HepG2 (cell line): ENCODE results near the gene LRRC4C. TPM values are rescaled to one million over a fixed set of nuclear protein-coding genes. Genes with fewer than 3 reads are reported as not detected.

Source experiments
- ATAC-seq: fragments of 200-7000 bp; cut with Tn5 transposase; 3 replicates; pipeline ENCODE4 v1.9.1; 2020; ENCODE audit warnings: mild to moderate bottlenecking, moderate library complexity
- BruUV-seq: library from RNA; stranded (reverse); fragments of 400-500 nt; replicated peaks from 2 replicates; lab custom pipeline; 2021; lab: Mats Ljungman, UMichigan
- CTCF ChIA-PET: fragments of 300-600 bp; formaldehyde crosslinking; extraction: SDS; loops from one replicate; lab custom pipeline; 2021; ENCODE audit warnings: low total read pairs, inconsistent platforms, low intra/inter-chr PET ratio; lab: Yijun Ruan, JAX
- POLR2A ChIA-PET: fragments of 350-600 bp; sonication (Branson Sonifier 250); formaldehyde crosslinking; loops from one replicate; lab custom pipeline; 2020; ENCODE audit warnings: antibody characterized with exemption, inconsistent platforms; lab: Yijun Ruan, JAX
- DNase-seq: peaks from one replicate; pipeline ENCODE4 v3.0.0-alpha.2; 2015; ENCODE audit warnings: low spot score
- FAIRE-seq: peaks from 3 replicates; lab custom pipeline; 2011; peaks lifted over from hg19 to GRCh38; lab: Jason Lieb, UNC
- H2AFZ ChIP-seq: one replicate; pipeline ENCODE4 v1.6.1; 2011; ENCODE audit warnings: low read length, inconsistent platforms
- H3K27ac ChIP-seq: fragments of 300-600 bp; 3 replicates; pipeline ENCODE4 v1.8.0; 2011; ENCODE audit warnings: mixed run types, mild to moderate bottlenecking, mixed read lengths, low read length, inconsistent platforms; ENCODE audit not compliant: insufficient read depth; ENCODE audit errors: extremely low read length
- H3K27me3 ChIP-seq, 2 experiments: fragments of 200-600 bp in 1 of 2; 2 replicates in 1 of 2; 3 replicates in 1 of 2; pipeline versions ENCODE4 v1.6.0 to v1.8.0; 2011; ENCODE audit warnings: low read length in 2 of 2, mild to moderate bottlenecking in 2 of 2, moderate library complexity in 2 of 2, inconsistent platforms in 1 of 2; ENCODE audit not compliant: insufficient read depth in 2 of 2, control insufficient read depth in 1 of 2
- H3K36me3 ChIP-seq, 2 experiments: fragments of 200-600 bp in 1 of 2; replicated peaks in 1 of 2; 2 replicates in 1 of 2; 3 replicates in 1 of 2; pipeline versions ENCODE4 v1.5.1 to v1.8.0; 2011; ENCODE audit warnings: low read length in 2 of 2, inconsistent platforms in 1 of 2; ENCODE audit not compliant: insufficient read depth in 2 of 2, control insufficient read depth in 1 of 2
- H3K4me1 ChIP-seq: 2 replicates; pipeline ENCODE4 v1.5.1; 2012; ENCODE audit warnings: low read length, inconsistent platforms; ENCODE audit not compliant: insufficient read depth
- H3K4me2 ChIP-seq: 2 replicates; pipeline ENCODE4 v1.6.0; 2011; ENCODE audit warnings: low read depth, low read length, inconsistent platforms
- H3K4me3 ChIP-seq, 3 experiments: fragments of 200-600 bp in 1 of 3; sonication (generic), shearing (Covaris generic) in 1 of 3; replicated peaks in 1 of 3; 2 replicates each; pipeline ENCODE4 v1.5.1; 2011 to 2016; ENCODE audit warnings: low read length in 3 of 3, inconsistent platforms in 2 of 3, low read depth in 2 of 3, mild to moderate bottlenecking in 2 of 3, control low read depth in 1 of 3, mixed read lengths in 1 of 3; ENCODE audit not compliant: insufficient read depth in 1 of 3
- H3K79me2 ChIP-seq: one replicate; pipeline ENCODE4 v1.6.1; 2011; ENCODE audit warnings: low read length, inconsistent platforms; ENCODE audit not compliant: insufficient read depth
- H3K9ac ChIP-seq: 2 replicates; pipeline ENCODE4 v1.6.0; 2011; ENCODE audit warnings: mild to moderate bottlenecking, low read depth, low read length, inconsistent platforms; ENCODE audit not compliant: insufficient read depth
- H3K9me3 ChIP-seq: 2 replicates; pipeline ENCODE4 v1.5.1; 2012; ENCODE audit warnings: mild to moderate bottlenecking, low read length
- H4K20me1 ChIP-seq: 2 replicates; pipeline ENCODE4 v1.6.0; 2011; ENCODE audit warnings: inconsistent platforms, mild to moderate bottlenecking, low read length, moderate library complexity; ENCODE audit not compliant: insufficient read depth
- DBP ChIP-seq: sonication (generic); formaldehyde crosslinking; IDR thresholded peaks from 2 replicates; pipeline ENCODE4 v1.4.0; 2020; ENCODE audit warnings: missing genetic modification reagents; ENCODE audit errors: not compliant biosample characterization
- DDIT3 ChIP-seq: sonication (generic); formaldehyde crosslinking; IDR thresholded peaks from 2 replicates; pipeline ENCODE4 v1.4.0; 2020; ENCODE audit warnings: mild to moderate bottlenecking, missing genetic modification reagents
- EP300 ChIP-seq, 3 experiments: sonication (generic) in 1 of 3; formaldehyde crosslinking in 1 of 3; IDR thresholded peaks; 2 replicates each; pipeline versions ENCODE4 v1.5.1 to v1.6.1; 2011 to 2020; ENCODE audit warnings: low read depth in 2 of 3, low read length in 2 of 3, borderline replicate concordance in 1 of 3, improper control_type of control experiment in 1 of 3, mild to moderate bottlenecking in 1 of 3, missing genetic modification reagents in 1 of 3, moderate library complexity in 1 of 3
- HDAC2 ChIP-seq: sonication (generic); formaldehyde crosslinking; IDR thresholded peaks from 2 replicates; pipeline ENCODE4 v1.4.0; 2020; ENCODE audit warnings: missing genetic modification reagents
- ISL2 ChIP-seq: sonication (generic); formaldehyde crosslinking; IDR thresholded peaks from 2 replicates; pipeline ENCODE4 v1.5.0; 2020; ENCODE audit warnings: missing genetic modification reagents
- JDP2 ChIP-seq: sonication (generic); formaldehyde crosslinking; IDR thresholded peaks from 2 replicates; pipeline ENCODE4 v1.8.1; 2022; ENCODE audit warnings: missing genetic modification reagents, borderline replicate concordance
- KLF16 ChIP-seq, 2 experiments: sonication (generic) in 1 of 2; formaldehyde crosslinking in 1 of 2; IDR thresholded peaks; 2 replicates each; pipeline versions ENCODE4 v1.6.1 to v1.8.0; 2016 to 2023; ENCODE audit warnings: missing genetic modification reagents in 2 of 2, missing compliant biosample characterization in 1 of 2
- LCORL ChIP-seq, 2 experiments: fragments of 450-650 bp in 1 of 2; sonication (generic) in 1 of 2; formaldehyde crosslinking in 1 of 2; IDR thresholded peaks; 2 replicates each; pipeline versions ENCODE4 v1.5.0 to v1.6.1; 2017 to 2020; ENCODE audit warnings: antibody characterized with exemption in 1 of 2, missing genetic modification reagents in 1 of 2
- POLR2AphosphoS2 ChIP-seq: IDR thresholded peaks from 2 replicates; pipeline ENCODE4 v1.6.1; 2011; ENCODE audit warnings: low read depth, low read length, improper control_type of control experiment
- POLR2G ChIP-seq: fragments of 200-400 bp; formaldehyde crosslinking; IDR thresholded peaks from 2 replicates; pipeline ENCODE4 v1.6.1; 2018; ENCODE audit warnings: mild to moderate bottlenecking, low read depth, low read length, moderate library complexity
- SIN3A ChIP-seq: IDR thresholded peaks from 2 replicates; pipeline ENCODE4 v1.6.1; 2011; ENCODE audit warnings: low read depth, mild to moderate bottlenecking, control low read depth, low read length, borderline replicate concordance
- SOX6 ChIP-seq, 2 experiments: fragments of 450-650 bp in 1 of 2; sonication (generic) in 1 of 2; formaldehyde crosslinking in 1 of 2; IDR thresholded peaks; 2 replicates each; pipeline versions ENCODE4 v1.4.0 to v1.6.1; 2017 to 2020; ENCODE audit warnings: antibody characterized with exemption in 1 of 2, mild to moderate bottlenecking in 1 of 2, missing genetic modification reagents in 1 of 2
- TEAD2 ChIP-seq: sonication (generic); formaldehyde crosslinking; IDR thresholded peaks from 2 replicates; pipeline ENCODE4 v1.9.0; 2021; ENCODE audit warnings: missing genetic modification reagents
- ZNF451 ChIP-seq: sonication (generic); formaldehyde crosslinking; IDR thresholded peaks from 2 replicates; pipeline ENCODE4 v1.5.0; 2020; ENCODE audit warnings: mild to moderate bottlenecking, missing genetic modification reagents
- ZNF549 ChIP-seq: sonication (generic); formaldehyde crosslinking; IDR thresholded peaks from 2 replicates; pipeline ENCODE4 v1.5.0; 2020; ENCODE audit warnings: missing genetic modification reagents
- ZNF569 ChIP-seq: sonication (generic); formaldehyde crosslinking; IDR thresholded peaks from 2 replicates; pipeline ENCODE4 v1.5.0; 2020; ENCODE audit warnings: mild to moderate bottlenecking, missing genetic modification reagents, moderate library complexity, borderline replicate concordance
- WGBS: methylation state at CpG from one replicate; pipeline ENCODE4 v1.1.6; 2017; ENCODE audit warnings: low lambda C conversion rate; 5-methylcytosine and 5-hydroxymethylcytosine counted together
- in situ Hi-C: cut with HindIII; loops from 2 replicates; pipeline ENCODE4 v1.10.0; 2017; ENCODE audit warnings: low pct_unique_long_range_greater_than_20kb; ENCODE audit not compliant: extremely low pct_ligation_motif_present
- intact Hi-C: fragments of 100-400 bp; cut with micrococcal nuclease; formaldehyde crosslinking; loops from one replicate; pipeline ENCODE4 v1.10.0; 2022; ENCODE audit not compliant: unreplicated experiment
- polyA plus RNA-seq, 8 experiments: library from polyadenylated mRNA; depleted of rRNA in 3 of 8; stranded (reverse) in 7 of 8; unstranded in 1 of 8; fragments of >200 nt; fragmentation: Illumina TruSeq in 4 of 8; extraction: Trizol in 4 of 8; gene quantifications; 2 replicates each; pipeline versions ENCODE4 v1.2.1 to v1.2.3, GENCODE V29; 2011 to 2016; ENCODE audit warnings: low read depth in 4 of 8, missing spikeins in 1 of 8, mixed read lengths in 1 of 8; ENCODE audit not compliant: insufficient read depth in 1 of 8
- total RNA-seq, 5 experiments: library from RNA; depleted of rRNA; stranded (reverse); fragments of >200 nt; fragmentation: Illumina TruSeq; extraction: Trizol; gene quantifications; 2 replicates each; pipeline ENCODE4 v1.2.3, GENCODE V29; 2016; ENCODE audit warnings: low read depth in 1 of 5
- TF ChIP-seq, protein P1 (sequence below): IDR thresholded peaks from 2 replicates; pipeline ENCODE4 v1.6.1; 2018; ENCODE audit warnings: missing genetic modification reagents

The LRRC4C gene
- total and polyA plus RNA-seq, 2 of the 13 experiments (the other 11 are each of a cell fraction or from before 2014, with no cell fraction given), result not detected

GRCh38 chr11:41134971-41135370, 324.5 kb downstream of the LRRC4C start:
- no peaks in the 10 kb centered on the region for H3K36me3 ChIP-seq
- FAIRE-seq (no peak), ATAC-seq (no peak), DNase-seq (no peak)
- H3K9ac ChIP-seq, result no peak overlapping the region
- POLR2A ChIA-PET, result no interaction called here
- H4K20me1 ChIP-seq, result no peaks in the 10 kb centered on the region
- in situ Hi-C loops (no loop called here), intact Hi-C loops (no loop called here)
- no TSS peak for BruUV-seq
- WGBS, result 3% methylated on average over 1 of the region's 1 CpG
- H3K4me3 ChIP-seq, result no peak overlapping the region
- CTCF ChIA-PET, result no interaction called here
- H3K9me3 ChIP-seq, result peaks cover 80% of the 10 kb centered on the region
- no peaks in the 10 kb centered on the region for H3K4me1 ChIP-seq
- no peaks in the 10 kb centered on the region for H3K27me3 ChIP-seq
- no peak overlapping the region for H3K4me2 ChIP-seq
- no peaks in the 10 kb centered on the region for H3K79me2 ChIP-seq
- no peak overlapping the region for H2AFZ ChIP-seq
- no peak overlapping the region for H3K27ac ChIP-seq
- no peak for TF ChIP-seq KLF16 (CRISPR knock-in tag; IDR thresholded peaks at IDR 0.05)

- POLR2A ChIA-PET, result no interaction called here
- TF ChIP-seq POLR2AphosphoS2 (no peak), SOX6 (IDR thresholded peaks at IDR 0.05) (no peak), SOX6 (CRISPR knock-in tag; IDR thresholded peaks at IDR 0.05) (peak; percentile 82), ZNF569 (no peak), ZNF549 (CRISPR knock-in tag) (no peak), DBP (CRISPR knock-in tag) (no peak), ISL2 (peak; percentile 70; the same call in 1 of the 2 replicates), SIN3A (no peak), DDIT3 (CRISPR knock-in tag) (no peak), ZNF451 (CRISPR knock-in tag) (no peak), JDP2 (CRISPR knock-in tag) (no peak), HDAC2 (CRISPR knock-in tag) (no peak), POLR2G (no peak), TEAD2 (CRISPR knock-in tag) (no peak), LCORL (IDR thresholded peaks at IDR 0.05) (no peak), LCORL (CRISPR knock-in tag; IDR thresholded peaks at IDR 0.05) (no peak), EP300 (IDR thresholded peaks at IDR 0.05; ENCODE audit: low read depth in 2 of 2, low read length in 2 of 2) (peak in 1 of 2 experiments; percentile 26; a peak in 1 of 4 replicates), EP300 (CRISPR knock-in tag; IDR thresholded peaks at IDR 0.05; ENCODE audit: borderline replicate concordance) (no peak)
- TF ChIP-seq, protein P1, sequence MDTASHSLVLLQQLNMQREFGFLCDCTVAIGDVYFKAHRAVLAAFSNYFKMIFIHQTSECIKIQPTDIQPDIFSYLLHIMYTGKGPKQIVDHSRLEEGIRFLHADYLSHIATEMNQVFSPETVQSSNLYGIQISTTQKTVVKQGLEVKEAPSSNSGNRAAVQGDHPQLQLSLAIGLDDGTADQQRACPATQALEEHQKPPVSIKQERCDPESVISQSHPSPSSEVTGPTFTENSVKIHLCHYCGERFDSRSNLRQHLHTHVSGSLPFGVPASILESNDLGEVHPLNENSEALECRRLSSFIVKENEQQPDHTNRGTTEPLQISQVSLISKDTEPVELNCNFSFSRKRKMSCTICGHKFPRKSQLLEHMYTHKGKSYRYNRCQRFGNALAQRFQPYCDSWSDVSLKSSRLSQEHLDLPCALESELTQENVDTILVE (CRISPR knock-in tag), result no peak
These were observed 326.4 kb downstream of the LRRC4C start for GRCh38 chr11:41133023-41133422.

More at GRCh38 chr11:41133023-41133422, 326.4 kb downstream of the LRRC4C start:
- WGBS, result 3% methylated on average over 2 of the region's 2 CpGs
- Histone ChIP-seq H3K79me2 (no peaks in the 10 kb centered on the region), H3K36me3 (no peaks in the 10 kb centered on the region), H3K9me3 (peaks cover 82% of the 10 kb centered on the region), H3K9ac (no peak overlapping the region), H2AFZ (no peak overlapping the region), H3K27ac (no peak overlapping the region), H3K27me3 (no peaks in the 10 kb centered on the region), H3K4me3 (no peak overlapping the region), H4K20me1 (no peaks in the 10 kb centered on the region), H3K4me2 (no peak overlapping the region), H3K4me1 (no peaks in the 10 kb centered on the region)
- ATAC-seq (peak; percentile 94), DNase-seq (peak; percentile 61), FAIRE-seq (no peak)
- BruUV-seq, result no TSS peak
- CTCF ChIA-PET, result no interaction called here
- intact Hi-C loops, result no loop called here
- in situ Hi-C loops, result no loop called here
